GM12878 (cell line): ENCODE measurements around the gene C14orf93.

Experiments
- BCL11A ChIP-seq: IDR thresholded peaks from 2 replicates; pipeline ENCODE4 v1.6.1; 2011; ENCODE audit warnings: low read depth, low read length
- BHLHE40 ChIP-seq, 2 experiments: fragments of 450-650 bp in 1 of 2; IDR thresholded peaks; 2 replicates each; pipeline ENCODE4 v1.6.1; 2011 to 2017; ENCODE audit warnings: low read depth in 2 of 2, borderline replicate concordance in 1 of 2, improper control_type of control experiment in 1 of 2, low read length in 1 of 2, mild to moderate bottlenecking in 1 of 2
- CBFB ChIP-seq: IDR thresholded peaks from 2 replicates; pipeline ENCODE4 v1.6.1; 2016; ENCODE audit warnings: antibody characterized with exemption, low read depth
- CTCF ChIP-seq, 3 experiments: IDR thresholded peaks in 2 of 3; conservative IDR thresholded peaks in 1 of 3; 2 replicates each; pipeline ENCODE4 v1.5.1; 2011; ENCODE audit warnings: low read depth in 3 of 3, low read length in 3 of 3, mild to moderate bottlenecking in 3 of 3, control low read depth in 2 of 3, moderate library complexity in 2 of 3, inconsistent platforms in 1 of 3, mixed read lengths in 1 of 3; ENCODE audit not compliant: control insufficient read depth in 2 of 3, insufficient read depth in 1 of 3; ENCODE audit errors: extremely low read depth in 1 of 3
- E2F4 ChIP-seq: IDR thresholded peaks from 2 replicates; pipeline ENCODE4 v1.6.1; 2012; ENCODE audit warnings: low read depth, low read length, improper control_type of control experiment
- MAX ChIP-seq: IDR thresholded peaks from 2 replicates; pipeline ENCODE4 v1.6.1; 2012; ENCODE audit warnings: low read depth, low read length, improper control_type of control experiment
- POU2F2 ChIP-seq: IDR thresholded peaks from 3 replicates; pipeline ENCODE4 v1.6.1; 2011; ENCODE audit warnings: low read depth, mild to moderate bottlenecking, low read length, borderline replicate concordance
- ZBTB4 ChIP-seq: fragments of 450-650 bp; formaldehyde crosslinking; IDR thresholded peaks from 2 replicates; pipeline ENCODE4 v1.4.0; 2022; ENCODE audit warnings: mild to moderate bottlenecking, moderate library complexity

- peak; percentile 50 to 55 (median 55); a peak in 5 of 6 replicates for TF ChIP-seq CTCF (IDR thresholded peaks at IDR 0.05 in 2 of 3, conservative IDR thresholded peaks at IDR 0.05 in 1 of 3; ENCODE audit: control insufficient read depth in 2 of 3, extremely low read depth in 1 of 3, insufficient read depth in 1 of 3, low read depth in 3 of 3, low read length in 3 of 3)
- no peak for TF ChIP-seq CBFB
- TF ChIP-seq BCL11A = no peak
- TF ChIP-seq POU2F2 = no peak
- TF ChIP-seq E2F4 = no peak
- no peak for TF ChIP-seq BHLHE40 (IDR thresholded peaks at IDR 0.05; ENCODE audit: borderline replicate concordance in 1 of 2, low read depth in 2 of 2, low read length in 1 of 2)
- no peak for TF ChIP-seq MAX
- no peak for TF ChIP-seq ZBTB4 (CRISPR knock-in tag)
Measured at GRCh38 chr14:23054000-23054811, 44.3 kb upstream of the C14orf93 start.
